ENCODE measurements around the gene IRF2BPL.

DNA sequence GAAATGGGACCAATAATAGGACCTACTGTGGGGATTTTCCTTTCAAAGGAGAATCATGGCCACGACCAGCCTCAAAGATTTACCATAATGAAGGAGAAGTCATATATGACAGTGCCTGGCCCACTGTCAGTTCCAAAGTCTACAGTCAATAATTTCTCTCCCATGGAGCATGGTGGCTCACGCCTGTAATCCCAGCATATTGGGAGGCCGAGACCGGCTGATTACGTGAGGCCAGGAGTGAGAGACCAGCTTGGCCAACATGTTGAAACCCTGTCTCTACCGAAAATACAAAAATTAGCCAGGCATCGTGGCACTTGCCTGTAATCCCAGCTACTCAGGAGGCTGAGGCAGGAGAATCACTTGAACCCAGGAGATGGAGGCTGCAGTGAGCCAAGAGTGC, 13.8 kb downstream of the IRF2BPL start:
- no peak for TF ChIP-seq TAF1 (IDR thresholded peaks at IDR 0.05; ENCODE audit: low read depth, low read length)
- no peak for TF ChIP-seq POLR2A (IDR thresholded peaks at IDR 0.05; ENCODE audit: low read depth, low read length)
- TF ChIP-seq PAX5 (IDR thresholded peaks at IDR 0.05; ENCODE audit: insufficient read depth, low read length, severe bottlenecking) = no peak
- TF ChIP-seq POLR2AphosphoS5 (IDR thresholded peaks at IDR 0.05; ENCODE audit: low read depth, low read length) = no peak
